ENCODE data around the gene CUX1.
A peak's percentile ranks its signal among the peaks of the same experiment; 100 is the strongest.
"Not testable (repeated sequence)": the region's sequence is repeated elsewhere in the genome, so short reads cannot be mapped to it uniquely, and the experiment has no call there.

CUX1 gene

DNA sequence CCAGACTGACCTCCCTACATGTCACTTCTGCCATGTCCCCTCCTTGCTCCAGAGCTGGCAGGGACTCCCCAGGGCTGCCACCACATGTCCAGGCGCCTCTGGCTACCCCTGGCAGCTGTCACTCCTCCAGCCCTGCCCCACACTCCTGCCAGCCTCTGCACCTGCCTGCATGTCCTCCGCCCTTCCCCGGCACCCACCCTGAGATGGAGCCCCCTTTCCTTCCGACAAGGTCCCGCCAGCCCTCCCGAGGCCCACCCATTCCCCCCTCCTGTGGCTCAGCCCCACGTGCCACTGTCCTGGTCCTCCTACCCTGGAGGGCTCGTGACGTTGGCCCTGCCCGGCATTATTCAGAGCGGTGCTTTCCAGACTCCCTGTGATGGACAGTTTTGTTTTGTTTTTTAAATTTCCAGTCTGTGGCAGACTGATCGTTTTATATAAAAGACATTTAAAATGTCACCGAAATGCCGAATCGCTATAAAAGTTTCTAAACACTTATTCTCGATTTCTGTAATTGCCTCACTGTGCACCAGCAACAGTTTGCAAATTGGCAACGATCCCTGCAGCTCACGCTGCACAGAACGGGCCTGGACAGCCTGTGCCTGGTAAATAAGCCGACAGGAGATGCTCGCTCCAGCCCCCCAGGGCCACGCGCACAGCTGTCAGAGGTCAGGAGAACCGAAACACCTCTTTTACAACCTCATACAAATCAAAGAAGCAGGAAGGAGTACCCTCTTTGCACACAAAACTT lies 358.2 kb downstream of the CUX1 start:
- Mint-ChIP-seq H3K27me3 (ENCODE audit: low read depth, poor library complexity) (peaks cover 1% of the 10 kb centered on the region), H3K27ac (peak overlapping the region; percentile 97), H3K4me3 (peak overlapping the region; percentile 11), H3K9me3 (no peaks in the 10 kb centered on the region), H3K4me1 (peaks cover 46% of the 10 kb centered on the region), H3K36me3 (ENCODE audit: low read depth) (peaks cover 50% of the 10 kb centered on the region)
- no peak for DNase-seq
- TF ChIP-seq, protein P1, sequence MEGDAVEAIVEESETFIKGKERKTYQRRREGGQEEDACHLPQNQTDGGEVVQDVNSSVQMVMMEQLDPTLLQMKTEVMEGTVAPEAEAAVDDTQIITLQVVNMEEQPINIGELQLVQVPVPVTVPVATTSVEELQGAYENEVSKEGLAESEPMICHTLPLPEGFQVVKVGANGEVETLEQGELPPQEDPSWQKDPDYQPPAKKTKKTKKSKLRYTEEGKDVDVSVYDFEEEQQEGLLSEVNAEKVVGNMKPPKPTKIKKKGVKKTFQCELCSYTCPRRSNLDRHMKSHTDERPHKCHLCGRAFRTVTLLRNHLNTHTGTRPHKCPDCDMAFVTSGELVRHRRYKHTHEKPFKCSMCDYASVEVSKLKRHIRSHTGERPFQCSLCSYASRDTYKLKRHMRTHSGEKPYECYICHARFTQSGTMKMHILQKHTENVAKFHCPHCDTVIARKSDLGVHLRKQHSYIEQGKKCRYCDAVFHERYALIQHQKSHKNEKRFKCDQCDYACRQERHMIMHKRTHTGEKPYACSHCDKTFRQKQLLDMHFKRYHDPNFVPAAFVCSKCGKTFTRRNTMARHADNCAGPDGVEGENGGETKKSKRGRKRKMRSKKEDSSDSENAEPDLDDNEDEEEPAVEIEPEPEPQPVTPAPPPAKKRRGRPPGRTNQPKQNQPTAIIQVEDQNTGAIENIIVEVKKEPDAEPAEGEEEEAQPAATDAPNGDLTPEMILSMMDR (IDR thresholded peaks at IDR 0.05) = no peak

- Mint-ChIP-seq H3K27me3 (ENCODE audit: low read depth, poor library complexity) (peaks cover 5% of the 10 kb centered on the region), H3K4me1 (peaks cover 39% of the 10 kb centered on the region)
These were observed 361.0 kb downstream of the CUX1 start for GRCh38 chr7:102178410-102178809.

GRCh38 chr7:102180727-102181126 lies 363.3 kb downstream of the CUX1 start:
- DNase-seq = no peak
- TF ChIP-seq, protein P1 (IDR thresholded peaks at IDR 0.05) = no peak
- Mint-ChIP-seq H3K27me3 (ENCODE audit: low read depth, poor library complexity) (peaks cover 5% of the 10 kb centered on the region), H3K36me3 (ENCODE audit: low read depth) (peaks cover 73% of the 10 kb centered on the region), H3K4me1 (peaks cover 16% of the 10 kb centered on the region), H3K4me3 (no peak overlapping the region), H3K27ac (no peak overlapping the region), H3K9me3 (no peaks in the 10 kb centered on the region)

More at GRCh38 chr7:102178410-102178809, 361.0 kb downstream of the CUX1 start:
- DNase-seq = no peak
- TF ChIP-seq, protein P1 (IDR thresholded peaks at IDR 0.05) = no peak
- no peak overlapping the region for H3K4me3 Mint-ChIP-seq
- H3K9me3 Mint-ChIP-seq = no peaks in the 10 kb centered on the region
- H3K36me3 Mint-ChIP-seq (ENCODE audit: low read depth) = peaks cover 64% of the 10 kb centered on the region
- no peak overlapping the region for H3K27ac Mint-ChIP-seq

- Mint-ChIP-seq H3K27me3 (ENCODE audit: low read depth, poor library complexity) (peaks cover 5% of the 10 kb centered on the region), H3K36me3 (ENCODE audit: low read depth) (peaks cover 74% of the 10 kb centered on the region), H3K4me1 (peaks cover 8% of the 10 kb centered on the region), H3K4me3 (no peak overlapping the region), H3K9me3 (no peaks in the 10 kb centered on the region), H3K27ac (no peak overlapping the region)
- DNase-seq = no peak
- TF ChIP-seq, protein P1 (IDR thresholded peaks at IDR 0.05) = no peak
These were observed 364.1 kb downstream of the CUX1 start for GRCh38 chr7:102181517-102181916.

DNA sequence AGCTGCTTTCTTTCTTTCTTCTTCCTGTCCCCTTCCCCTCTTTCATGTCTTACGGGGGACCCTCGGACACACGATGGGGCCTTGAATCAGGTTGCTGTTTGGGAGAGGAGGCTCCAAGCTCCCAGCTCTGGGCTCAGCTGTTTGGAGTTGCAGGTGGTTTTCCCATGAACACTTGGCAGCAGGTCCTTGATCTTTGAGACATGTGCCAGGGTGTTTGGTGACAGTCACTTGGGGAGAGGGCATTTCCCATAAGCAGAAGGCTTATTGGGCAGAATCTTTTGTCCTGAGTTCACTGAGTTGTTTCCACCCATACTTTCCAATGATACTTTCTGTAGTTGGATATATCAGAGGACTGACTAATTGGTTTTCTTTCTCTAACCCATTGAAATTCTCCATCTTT lies 364.6 kb downstream of the CUX1 start:
- no peak for DNase-seq
- no peak overlapping the region for H3K4me3 Mint-ChIP-seq
- H3K27ac Mint-ChIP-seq = peak overlapping the region; percentile 43
- H3K9me3 Mint-ChIP-seq = no peaks in the 10 kb centered on the region
- H3K27me3 Mint-ChIP-seq (ENCODE audit: low read depth, poor library complexity) = peaks cover 5% of the 10 kb centered on the region
- TF ChIP-seq, protein P1 (IDR thresholded peaks at IDR 0.05) = no peak
- peaks cover 7% of the 10 kb centered on the region for H3K4me1 Mint-ChIP-seq
- H3K36me3 Mint-ChIP-seq (ENCODE audit: low read depth) = peaks cover 77% of the 10 kb centered on the region

DNA sequence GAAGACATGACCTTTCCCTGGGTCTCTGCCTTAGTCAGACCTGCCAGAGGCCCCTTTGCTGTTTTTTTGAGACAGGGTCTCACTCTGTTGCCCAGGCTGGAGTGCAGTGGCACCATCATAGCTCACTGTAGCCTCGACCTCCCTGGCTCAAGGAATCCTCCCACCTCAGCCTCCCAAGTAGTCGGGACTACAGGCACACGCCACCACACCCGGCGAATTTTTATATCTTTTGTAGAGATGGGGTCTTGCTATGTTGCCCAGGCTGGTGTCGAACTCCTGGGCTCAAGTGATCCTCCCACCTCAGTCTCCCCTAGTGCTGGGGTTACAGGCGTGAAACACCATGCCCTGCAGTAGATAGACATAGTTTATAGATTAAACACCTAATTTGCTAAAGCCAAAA lies 366.4 kb downstream of the CUX1 start:
- not testable (repeated sequence) for H3K27me3 Mint-ChIP-seq (ENCODE audit: low read depth, poor library complexity); H3K27ac Mint-ChIP-seq; DNase-seq; H3K4me3 Mint-ChIP-seq; H3K4me1 Mint-ChIP-seq; H3K9me3 Mint-ChIP-seq
- H3K36me3 Mint-ChIP-seq (ENCODE audit: low read depth) = peaks cover 64% of the 10 kb centered on the region
